ENCODE data around the gene SRF.
A peak's percentile ranks its signal among the peaks of the same experiment; 100 is the strongest.

SRF gene

DNA sequence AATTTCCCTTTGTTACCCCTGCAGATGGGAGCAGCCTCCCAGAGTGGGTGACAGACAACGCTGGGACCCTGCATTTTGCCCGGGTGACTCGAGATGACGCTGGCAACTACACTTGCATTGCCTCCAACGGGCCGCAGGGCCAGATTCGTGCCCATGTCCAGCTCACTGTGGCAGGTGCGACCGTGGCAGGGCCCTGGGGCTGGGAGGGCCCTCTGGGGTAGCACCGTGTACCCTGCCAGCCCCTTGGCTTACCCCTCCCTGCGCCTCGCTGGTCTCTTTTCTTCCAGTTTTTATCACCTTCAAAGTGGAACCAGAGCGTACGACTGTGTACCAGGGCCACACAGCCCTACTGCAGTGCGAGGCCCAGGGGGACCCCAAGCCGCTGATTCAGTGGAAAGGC lies 29.4 kb upstream of the SRF start:
- no peak for DNase-seq (ENCODE audit: low spot score)
- peaks cover 6% of the 10 kb centered on the region for H3K4me1 Mint-ChIP-seq (ENCODE audit: low read depth)
- H3K9me3 Mint-ChIP-seq: no peaks in the 10 kb centered on the region
- H3K27me3 Mint-ChIP-seq (ENCODE audit: low read depth): no peaks in the 10 kb centered on the region
- no peak overlapping the region for H3K27ac Mint-ChIP-seq
- H3K4me3 Mint-ChIP-seq: no peak overlapping the region
- H3K36me3 Mint-ChIP-seq (ENCODE audit: low read depth): no peaks in the 10 kb centered on the region

DNA sequence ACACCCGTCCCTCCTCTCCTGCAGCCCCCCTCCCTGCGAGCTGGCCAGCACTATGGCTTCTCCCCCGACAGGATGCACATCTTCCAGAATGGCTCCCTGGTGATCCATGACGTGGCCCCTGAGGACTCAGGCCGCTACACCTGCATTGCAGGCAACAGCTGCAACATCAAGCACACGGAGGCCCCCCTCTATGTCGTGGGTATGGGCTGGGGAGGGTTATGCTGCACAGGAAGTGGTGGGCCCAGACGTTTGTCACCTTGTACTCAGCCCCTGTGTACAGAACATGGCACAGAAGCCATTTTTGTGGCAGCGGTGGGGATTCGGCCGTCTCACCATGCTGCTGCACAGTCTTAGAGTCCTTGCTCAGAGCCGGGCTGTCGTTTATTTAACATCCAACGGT lies 29.0 kb upstream of the SRF start:
- Mint-ChIP-seq H3K27me3 (ENCODE audit: low read depth) (no peaks in the 10 kb centered on the region), H3K4me1 (ENCODE audit: low read depth) (peaks cover 6% of the 10 kb centered on the region), H3K27ac (no peak overlapping the region), H3K36me3 (ENCODE audit: low read depth) (no peaks in the 10 kb centered on the region), H3K4me3 (no peak overlapping the region), H3K9me3 (no peaks in the 10 kb centered on the region)
- no peak for DNase-seq (ENCODE audit: low spot score)

DNA sequence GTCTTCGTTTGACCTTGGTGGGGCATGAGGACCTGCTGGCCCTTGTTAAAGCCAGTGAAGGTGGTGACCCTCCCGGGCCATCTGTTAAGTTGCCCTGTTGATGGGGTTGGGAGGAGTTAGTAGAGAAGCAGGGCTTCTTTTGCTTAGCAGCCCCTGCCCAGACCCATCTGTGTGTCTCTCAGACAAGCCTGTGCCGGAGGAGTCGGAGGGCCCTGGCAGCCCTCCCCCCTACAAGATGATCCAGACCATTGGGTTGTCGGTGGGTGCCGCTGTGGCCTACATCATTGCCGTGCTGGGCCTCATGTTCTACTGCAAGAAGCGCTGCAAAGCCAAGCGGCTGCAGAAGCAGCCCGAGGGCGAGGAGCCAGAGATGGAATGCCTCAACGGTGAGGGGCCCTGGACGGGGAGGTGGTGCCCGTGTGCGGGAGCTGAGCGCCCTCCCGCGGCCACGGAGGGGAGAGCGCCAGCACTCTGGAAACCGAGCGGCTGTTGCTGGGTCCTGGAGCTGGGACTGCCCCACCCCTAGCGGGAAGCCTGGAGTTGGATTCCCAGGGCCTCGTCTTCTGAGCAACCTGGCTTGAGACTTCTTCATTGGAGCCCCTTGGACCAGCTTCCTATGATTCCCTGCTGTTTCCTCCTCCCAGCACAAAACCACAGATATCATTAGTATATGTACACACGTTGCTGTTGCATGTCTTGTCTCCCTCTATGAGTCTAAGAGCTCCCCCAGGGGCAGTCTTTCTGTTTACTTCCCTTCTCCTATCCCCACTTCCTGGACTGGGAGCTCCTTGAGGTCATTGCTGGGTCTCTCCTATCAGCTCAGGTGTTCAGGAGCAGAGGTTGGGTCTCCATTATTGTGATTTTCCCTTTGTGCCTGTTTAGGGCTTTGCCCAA lies 27.6 kb upstream of the SRF start:
- H3K27ac Mint-ChIP-seq: no peak overlapping the region
- no peaks in the 10 kb centered on the region for H3K9me3 Mint-ChIP-seq
- no peaks in the 10 kb centered on the region for H3K36me3 Mint-ChIP-seq (ENCODE audit: low read depth)
- DNase-seq (ENCODE audit: low spot score): peak; percentile 76
- H3K4me1 Mint-ChIP-seq (ENCODE audit: low read depth): peaks cover 6% of the 10 kb centered on the region
- H3K27me3 Mint-ChIP-seq (ENCODE audit: low read depth): peaks cover 3% of the 10 kb centered on the region
- H3K4me3 Mint-ChIP-seq: no peak overlapping the region

DNA sequence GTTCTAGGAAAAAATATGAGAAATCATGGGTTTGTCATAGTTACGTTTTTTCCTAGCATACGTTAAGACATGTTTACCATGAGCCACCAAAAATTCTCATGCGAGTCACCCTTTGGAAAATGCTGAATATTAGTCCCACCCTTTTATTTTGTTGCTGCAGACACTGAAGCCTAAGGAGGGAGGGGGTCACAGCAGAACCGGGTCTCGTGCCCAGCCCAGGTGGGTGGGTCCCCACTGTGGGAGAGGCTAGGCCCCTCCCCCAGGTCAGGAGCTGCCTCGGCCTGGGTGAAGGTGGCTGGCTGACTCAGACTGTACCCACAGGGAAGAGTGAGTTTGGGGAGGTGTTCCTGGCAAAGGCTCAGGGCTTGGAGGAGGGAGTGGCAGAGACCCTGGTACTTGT lies 26.2 kb upstream of the SRF start:
- Mint-ChIP-seq H3K4me1 (ENCODE audit: low read depth) (peaks cover 6% of the 10 kb centered on the region), H3K36me3 (ENCODE audit: low read depth) (no peaks in the 10 kb centered on the region), H3K9me3 (no peaks in the 10 kb centered on the region), H3K27ac (no peak overlapping the region), H3K4me3 (no peak overlapping the region), H3K27me3 (ENCODE audit: low read depth) (peaks cover 3% of the 10 kb centered on the region)
- DNase-seq (ENCODE audit: low spot score): no peak

DNA sequence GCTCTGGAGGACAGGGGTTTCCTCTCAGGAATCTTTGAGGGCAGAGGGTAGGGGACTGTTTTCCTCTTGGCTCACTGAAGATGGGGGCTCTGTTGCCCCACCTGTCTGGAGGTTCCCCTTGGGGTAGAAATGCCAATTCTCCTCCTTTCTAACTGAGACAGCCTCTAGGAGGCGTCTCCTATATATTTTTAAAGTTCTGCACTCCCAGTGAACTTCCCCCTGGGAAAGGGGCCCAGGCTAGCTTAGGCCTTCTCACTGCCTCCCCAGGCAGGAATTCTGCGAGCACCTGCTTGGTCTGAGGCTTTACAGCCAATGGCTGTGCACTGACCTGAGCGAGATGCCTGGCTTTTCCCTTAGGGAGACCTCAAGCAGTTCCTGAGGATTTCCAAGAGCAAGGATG lies 24.8 kb upstream of the SRF start:
- Mint-ChIP-seq H3K27me3 (ENCODE audit: low read depth) (peaks cover 3% of the 10 kb centered on the region), H3K27ac (no peak overlapping the region), H3K9me3 (no peaks in the 10 kb centered on the region), H3K36me3 (ENCODE audit: low read depth) (no peaks in the 10 kb centered on the region), H3K4me3 (no peak overlapping the region), H3K4me1 (ENCODE audit: low read depth) (peaks cover 6% of the 10 kb centered on the region)
- no peak for DNase-seq (ENCODE audit: low spot score)

DNA sequence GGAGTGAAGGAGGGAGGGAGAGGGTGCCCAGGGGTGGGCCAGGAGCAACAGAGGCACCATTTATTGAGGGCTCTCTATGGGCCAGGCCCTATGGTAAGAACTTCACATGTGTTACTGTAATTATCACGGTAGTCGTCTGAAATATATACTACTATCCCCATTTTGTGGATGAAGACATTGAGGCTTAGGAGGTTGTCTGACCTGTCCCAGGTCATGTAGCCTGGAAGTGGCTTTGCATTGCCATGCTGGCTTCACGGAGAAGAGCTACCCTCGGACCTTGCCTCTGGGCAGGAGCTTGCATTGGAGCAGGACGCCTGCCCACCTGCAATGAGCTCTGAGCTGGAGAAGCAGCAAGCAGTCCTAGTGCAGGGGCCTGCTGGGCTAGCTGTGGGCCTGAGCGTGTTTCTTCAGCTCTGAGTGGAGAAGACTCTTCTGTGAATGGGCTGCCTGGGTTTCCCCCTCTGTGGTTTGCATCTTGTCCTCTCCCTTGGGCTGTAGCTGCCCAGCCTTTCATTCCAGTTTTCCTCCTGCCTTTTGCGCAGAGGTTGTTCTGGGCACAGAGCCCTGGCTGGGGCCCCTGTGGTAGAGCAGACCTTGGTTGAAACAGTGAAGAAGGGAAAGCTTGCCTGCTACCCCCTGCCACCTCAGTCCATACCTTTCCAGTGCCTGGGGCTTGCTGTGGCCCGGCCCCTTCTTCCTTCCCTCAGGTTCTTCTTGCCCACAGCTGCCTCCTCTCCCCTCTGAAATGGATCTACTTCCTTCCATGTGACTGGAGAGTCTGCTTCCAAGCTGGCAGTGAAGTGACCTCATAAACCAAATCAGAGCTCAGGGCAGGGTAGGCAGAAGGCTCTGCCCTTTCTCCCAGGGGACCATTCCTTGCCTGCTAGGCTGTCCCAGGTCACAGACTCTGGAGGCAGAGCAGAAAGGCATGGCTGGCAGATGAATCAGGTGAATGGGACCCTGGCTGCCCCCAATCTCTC lies 24.1 kb upstream of the SRF start:
- H3K9me3 Mint-ChIP-seq: no peaks in the 10 kb centered on the region
- H3K27ac Mint-ChIP-seq: no peak overlapping the region
- peaks cover 6% of the 10 kb centered on the region for H3K4me1 Mint-ChIP-seq (ENCODE audit: low read depth)

DNA sequence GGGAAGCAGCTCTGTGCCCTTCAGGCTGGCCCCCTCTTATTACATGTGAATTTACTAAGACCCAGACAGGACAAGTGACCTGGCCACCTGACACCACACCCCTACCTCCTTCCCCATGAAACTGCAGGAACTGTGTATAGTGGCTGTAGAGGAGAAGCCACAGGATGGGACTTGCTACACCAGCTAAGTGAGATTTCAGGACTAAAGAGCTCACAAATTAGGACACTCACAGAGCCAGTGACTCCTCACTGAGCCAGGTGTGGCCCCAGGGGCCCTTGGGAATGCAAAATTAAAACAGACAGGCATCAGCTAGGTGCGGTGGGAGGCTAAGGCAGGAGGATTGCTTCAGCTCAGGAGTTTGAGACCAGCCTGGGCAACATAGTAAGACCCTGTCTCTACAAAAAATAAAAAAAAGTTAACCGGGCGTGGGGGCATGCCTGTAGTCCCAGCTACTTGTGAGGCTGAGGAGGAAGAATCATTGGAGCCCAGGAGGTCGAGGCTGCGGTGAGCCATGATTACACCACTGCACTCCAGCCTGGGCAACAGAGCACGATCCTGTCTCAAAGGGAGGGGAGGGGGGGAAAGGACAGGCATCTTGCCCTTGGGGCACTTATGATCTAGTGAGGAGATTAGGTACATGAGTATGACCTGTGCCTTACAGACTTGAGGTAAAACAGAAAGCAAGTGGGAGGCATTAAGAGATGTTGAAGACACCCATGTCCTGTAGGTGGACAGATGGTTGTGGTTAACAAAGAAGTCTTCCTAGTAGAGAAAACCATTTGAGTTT lies 23.2 kb upstream of the SRF start:
- H3K9me3 Mint-ChIP-seq: no peaks in the 10 kb centered on the region
- no peak for DNase-seq (ENCODE audit: low spot score)
- no peaks in the 10 kb centered on the region for H3K36me3 Mint-ChIP-seq (ENCODE audit: low read depth)
- peaks cover 3% of the 10 kb centered on the region for H3K27me3 Mint-ChIP-seq (ENCODE audit: low read depth)
- H3K27ac Mint-ChIP-seq: no peak overlapping the region
- H3K4me1 Mint-ChIP-seq (ENCODE audit: low read depth): peaks cover 1% of the 10 kb centered on the region
- H3K4me3 Mint-ChIP-seq: no peak overlapping the region

More for the DNA sequence above, 24.1 kb upstream of the SRF start:
- peaks cover 3% of the 10 kb centered on the region for H3K27me3 Mint-ChIP-seq (ENCODE audit: low read depth)
- H3K4me3 Mint-ChIP-seq: no peak overlapping the region
- no peak for DNase-seq (ENCODE audit: low spot score)
- no peaks in the 10 kb centered on the region for H3K36me3 Mint-ChIP-seq (ENCODE audit: low read depth)

DNA sequence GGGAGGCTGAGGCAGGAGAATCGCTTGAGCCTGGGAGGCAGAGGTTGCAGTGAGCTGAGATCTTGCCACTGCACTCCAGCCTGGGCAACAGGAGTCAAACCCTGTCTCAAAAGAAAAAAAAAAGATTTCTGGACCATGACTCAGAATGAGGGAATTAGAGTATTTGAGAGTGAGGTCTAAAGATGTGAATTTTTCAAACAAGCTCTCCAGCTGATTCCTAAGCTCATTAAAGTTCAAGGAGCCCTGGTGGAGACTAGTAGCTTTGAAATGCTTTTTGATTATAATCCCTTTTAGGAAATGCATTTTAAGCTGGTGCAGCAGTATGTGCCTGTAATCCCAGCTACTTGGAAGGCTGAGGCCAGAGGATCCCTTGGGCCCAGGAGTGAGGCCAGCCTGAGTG lies 21.8 kb upstream of the SRF start:
- H3K9me3 Mint-ChIP-seq: no peaks in the 10 kb centered on the region
- no peaks in the 10 kb centered on the region for H3K36me3 Mint-ChIP-seq (ENCODE audit: low read depth)
- H3K4me3 Mint-ChIP-seq: no peak overlapping the region
- H3K4me1 Mint-ChIP-seq (ENCODE audit: low read depth): no peaks in the 10 kb centered on the region
- no peak overlapping the region for H3K27ac Mint-ChIP-seq
- H3K27me3 Mint-ChIP-seq (ENCODE audit: low read depth): peaks cover 3% of the 10 kb centered on the region
- DNase-seq (ENCODE audit: low spot score): no peak

DNA sequence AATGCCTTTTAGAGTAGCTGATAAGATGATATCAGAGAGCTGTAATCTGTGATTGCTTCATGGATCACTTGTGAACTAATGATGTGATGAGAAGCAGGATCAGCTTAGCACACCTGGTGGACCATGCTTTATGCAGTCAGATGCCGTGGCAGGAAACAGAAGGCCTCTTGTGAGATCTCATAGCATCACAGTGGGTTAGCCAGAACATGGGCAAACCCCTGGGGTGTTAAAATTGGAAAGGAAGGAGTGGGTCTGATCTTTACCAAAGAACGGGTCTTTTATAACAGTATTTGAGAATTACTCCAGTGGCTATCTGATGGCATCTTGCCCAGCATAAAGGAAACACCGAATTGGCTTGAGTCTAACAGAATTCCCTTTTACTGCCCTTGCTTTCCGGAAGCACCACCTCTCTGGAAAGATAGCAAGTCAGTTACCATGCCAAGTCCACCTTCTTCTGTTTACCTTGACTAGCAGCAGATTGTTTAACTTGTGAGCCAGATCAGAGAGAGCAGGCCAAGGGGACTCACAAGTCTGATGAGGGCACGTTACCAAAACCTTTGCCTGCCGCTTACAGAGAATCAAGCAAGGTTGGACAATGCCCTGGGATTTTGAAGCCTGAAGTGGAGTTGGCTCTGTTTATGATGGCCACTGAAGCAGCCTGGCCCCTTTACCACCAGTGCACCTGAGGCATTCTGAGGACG lies 20.9 kb upstream of the SRF start:
- H3K4me1 Mint-ChIP-seq (ENCODE audit: low read depth): no peaks in the 10 kb centered on the region
- H3K27me3 Mint-ChIP-seq (ENCODE audit: low read depth): peaks cover 3% of the 10 kb centered on the region
- H3K4me3 Mint-ChIP-seq: no peak overlapping the region
- H3K27ac Mint-ChIP-seq: no peak overlapping the region
- DNase-seq (ENCODE audit: low spot score): no peak
- no peaks in the 10 kb centered on the region for H3K9me3 Mint-ChIP-seq
- no peaks in the 10 kb centered on the region for H3K36me3 Mint-ChIP-seq (ENCODE audit: low read depth)

DNA sequence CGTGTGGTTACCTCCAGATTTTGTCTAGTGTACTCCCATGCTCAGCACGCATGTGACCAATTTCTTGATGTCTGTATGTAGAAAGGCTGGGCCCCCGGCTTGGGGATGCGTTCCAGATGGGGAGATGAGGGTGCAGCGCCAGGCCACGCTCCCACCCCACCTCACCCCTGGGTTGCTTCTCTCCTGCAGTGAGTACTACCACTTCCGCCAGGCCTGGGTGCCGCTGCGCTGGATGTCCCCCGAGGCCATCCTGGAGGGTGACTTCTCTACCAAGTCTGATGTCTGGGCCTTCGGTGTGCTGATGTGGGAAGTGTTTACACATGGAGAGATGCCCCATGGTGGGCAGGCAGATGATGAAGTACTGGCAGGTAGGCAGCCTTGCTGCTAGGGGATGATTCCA lies 11.5 kb upstream of the SRF start:
- no peaks in the 10 kb centered on the region for H3K9me3 Mint-ChIP-seq
- no peak overlapping the region for H3K4me3 Mint-ChIP-seq
- H3K36me3 Mint-ChIP-seq (ENCODE audit: low read depth): no peaks in the 10 kb centered on the region
- H3K27ac Mint-ChIP-seq: no peak overlapping the region
- no peaks in the 10 kb centered on the region for H3K27me3 Mint-ChIP-seq (ENCODE audit: low read depth)
- DNase-seq (ENCODE audit: low spot score): no peak
- no peaks in the 10 kb centered on the region for H3K4me1 Mint-ChIP-seq (ENCODE audit: low read depth)

DNA sequence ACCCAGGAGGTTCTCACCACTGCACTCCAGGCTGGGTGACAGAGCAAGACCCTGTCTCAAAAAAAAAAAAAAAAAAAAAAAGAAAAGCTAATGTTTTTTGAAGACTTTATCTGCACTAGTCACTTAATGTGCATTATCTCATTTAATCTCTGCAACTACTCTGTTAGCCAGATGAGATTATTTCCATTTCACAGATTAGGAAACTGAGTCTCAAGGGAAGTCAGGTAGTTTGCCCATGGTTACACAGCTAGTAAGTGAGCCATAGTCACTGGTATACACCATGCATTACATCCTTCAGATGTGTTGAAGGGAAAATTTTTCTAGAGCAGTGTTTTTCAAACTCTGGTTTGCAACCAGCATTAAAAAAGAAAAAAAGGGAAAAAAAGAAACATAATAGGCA lies 7.2 kb upstream of the SRF start:
- Mint-ChIP-seq H3K4me1 (ENCODE audit: low read depth) (no peaks in the 10 kb centered on the region), H3K27ac (no peak overlapping the region), H3K4me3 (no peak overlapping the region), H3K9me3 (no peaks in the 10 kb centered on the region), H3K27me3 (ENCODE audit: low read depth) (no peaks in the 10 kb centered on the region), H3K36me3 (ENCODE audit: low read depth) (no peaks in the 10 kb centered on the region)
- no peak for DNase-seq (ENCODE audit: low spot score)

DNA sequence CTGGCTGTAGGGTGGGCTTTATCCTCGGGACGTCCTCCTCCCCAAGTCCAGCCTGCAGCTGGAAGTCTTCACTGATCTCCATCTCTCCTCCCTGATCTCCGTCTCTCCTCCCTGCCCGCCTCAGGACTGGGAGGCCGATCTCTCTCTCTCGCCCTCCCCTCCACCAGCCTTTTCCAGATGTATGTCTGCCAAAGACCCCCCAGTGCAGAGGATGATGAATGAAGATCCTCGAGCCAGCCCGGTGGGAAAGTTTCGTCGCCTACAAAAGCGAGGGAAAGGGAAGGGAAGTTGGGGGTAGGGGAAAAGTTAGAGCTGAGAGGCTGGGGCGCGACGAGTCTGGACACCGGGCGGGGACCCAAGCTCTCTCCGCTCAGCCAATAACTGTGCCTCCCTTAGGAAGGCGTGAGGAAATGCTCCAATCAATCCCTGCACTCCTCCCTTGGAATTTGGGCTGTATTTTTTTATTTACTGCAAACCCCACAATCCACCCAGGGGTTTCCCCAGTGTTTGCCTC lies 595 bp upstream of the SRF start:
- Mint-ChIP-seq H3K27ac (peak overlapping the region; percentile 96), H3K36me3 (ENCODE audit: low read depth) (peaks cover 16% of the 10 kb centered on the region), H3K4me1 (ENCODE audit: low read depth) (peaks cover 34% of the 10 kb centered on the region), H3K4me3 (peak overlapping the region; percentile 92), H3K27me3 (ENCODE audit: low read depth) (no peaks in the 10 kb centered on the region), H3K9me3 (no peaks in the 10 kb centered on the region)
- no peak for DNase-seq (ENCODE audit: low spot score)

DNA sequence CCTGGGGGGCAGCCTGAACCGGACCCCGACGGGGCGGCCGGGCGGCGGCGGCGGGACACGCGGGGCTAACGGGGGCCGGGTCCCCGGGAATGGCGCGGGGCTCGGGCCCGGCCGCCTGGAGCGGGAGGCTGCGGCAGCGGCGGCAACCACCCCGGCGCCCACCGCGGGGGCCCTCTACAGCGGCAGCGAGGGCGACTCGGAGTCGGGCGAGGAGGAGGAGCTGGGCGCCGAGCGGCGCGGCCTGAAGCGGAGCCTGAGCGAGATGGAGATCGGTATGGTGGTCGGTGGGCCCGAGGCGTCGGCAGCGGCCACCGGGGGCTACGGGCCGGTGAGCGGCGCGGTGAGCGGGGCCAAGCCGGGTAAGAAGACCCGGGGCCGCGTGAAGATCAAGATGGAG lies 636 bp downstream of the SRF start:
- Mint-ChIP-seq H3K9me3 (no peaks in the 10 kb centered on the region), H3K27me3 (ENCODE audit: low read depth) (no peaks in the 10 kb centered on the region), H3K4me1 (ENCODE audit: low read depth) (peaks cover 38% of the 10 kb centered on the region), H3K36me3 (ENCODE audit: low read depth) (peaks cover 27% of the 10 kb centered on the region), H3K4me3 (peak overlapping the region; percentile 98), H3K27ac (peak overlapping the region; percentile 80)
- DNase-seq (ENCODE audit: low spot score): peak; percentile 21
